Measurements from ENCODE around the gene UCK2.

UCK2 gene

DNA sequence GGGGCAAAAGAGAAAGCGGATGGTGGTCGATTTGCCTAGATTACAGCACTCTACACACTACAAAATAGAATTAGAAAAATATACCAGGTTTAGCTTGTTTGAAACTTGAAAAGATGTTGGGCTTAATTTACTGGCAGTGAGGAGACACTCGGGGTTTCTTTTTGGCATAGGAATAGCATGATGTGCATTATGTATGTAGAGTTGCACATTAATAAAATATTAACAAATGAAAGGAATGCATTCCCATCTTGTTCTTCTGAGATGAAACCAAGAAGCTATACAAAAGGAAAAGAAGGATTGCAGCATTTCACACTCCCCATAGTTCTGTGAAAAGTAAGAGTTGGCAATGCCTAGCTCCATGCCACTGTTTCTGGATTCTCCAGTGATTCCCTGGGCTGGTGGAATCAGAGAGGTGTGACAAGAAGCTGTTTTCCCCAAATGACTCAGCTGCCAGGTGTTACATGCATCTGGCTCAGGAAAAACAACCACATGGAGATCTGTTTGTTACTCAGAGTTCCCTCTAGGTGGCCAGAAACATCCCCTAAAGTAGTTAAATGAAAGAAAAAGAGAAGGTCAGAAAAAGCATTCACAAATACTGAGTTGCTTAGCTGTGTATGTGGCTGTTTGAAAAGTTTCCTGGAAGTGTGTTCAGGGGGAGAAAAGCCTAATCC lies 115.6 kb downstream of the UCK2 start:
- H3K4me3 ChIP-seq (ENCODE audit: low read depth, low read length), result no peak overlapping the region
- no peak for DNase-seq (ENCODE audit: low read depth)
- TF ChIP-seq, protein P1, sequence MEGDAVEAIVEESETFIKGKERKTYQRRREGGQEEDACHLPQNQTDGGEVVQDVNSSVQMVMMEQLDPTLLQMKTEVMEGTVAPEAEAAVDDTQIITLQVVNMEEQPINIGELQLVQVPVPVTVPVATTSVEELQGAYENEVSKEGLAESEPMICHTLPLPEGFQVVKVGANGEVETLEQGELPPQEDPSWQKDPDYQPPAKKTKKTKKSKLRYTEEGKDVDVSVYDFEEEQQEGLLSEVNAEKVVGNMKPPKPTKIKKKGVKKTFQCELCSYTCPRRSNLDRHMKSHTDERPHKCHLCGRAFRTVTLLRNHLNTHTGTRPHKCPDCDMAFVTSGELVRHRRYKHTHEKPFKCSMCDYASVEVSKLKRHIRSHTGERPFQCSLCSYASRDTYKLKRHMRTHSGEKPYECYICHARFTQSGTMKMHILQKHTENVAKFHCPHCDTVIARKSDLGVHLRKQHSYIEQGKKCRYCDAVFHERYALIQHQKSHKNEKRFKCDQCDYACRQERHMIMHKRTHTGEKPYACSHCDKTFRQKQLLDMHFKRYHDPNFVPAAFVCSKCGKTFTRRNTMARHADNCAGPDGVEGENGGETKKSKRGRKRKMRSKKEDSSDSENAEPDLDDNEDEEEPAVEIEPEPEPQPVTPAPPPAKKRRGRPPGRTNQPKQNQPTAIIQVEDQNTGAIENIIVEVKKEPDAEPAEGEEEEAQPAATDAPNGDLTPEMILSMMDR (IDR thresholded peaks at IDR 0.05; ENCODE audit: control insufficient read depth, extremely low read depth, insufficient read depth), result no peak

DNA sequence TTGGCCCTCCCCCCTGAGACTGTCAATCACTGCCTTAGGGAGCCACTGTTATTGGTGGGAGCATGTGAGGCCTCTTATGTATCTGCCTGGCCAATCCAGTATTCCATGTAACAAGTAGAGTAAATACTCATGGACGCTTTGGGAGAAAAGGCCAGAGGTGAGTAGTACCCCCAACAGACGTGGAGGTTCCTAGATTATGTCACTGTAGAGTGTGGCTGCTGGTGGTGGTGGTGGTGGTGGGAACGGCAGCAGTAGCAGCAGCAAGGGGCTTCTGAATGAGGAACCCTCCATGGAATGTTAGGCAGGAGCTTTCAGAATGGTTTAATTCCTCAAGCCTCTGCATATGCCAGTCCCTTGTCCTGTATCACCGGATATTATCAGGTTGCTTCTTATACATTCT lies 118.5 kb downstream of the UCK2 start:
- TF ChIP-seq, protein P1 (IDR thresholded peaks at IDR 0.05; ENCODE audit: control insufficient read depth, extremely low read depth, insufficient read depth), result no peak

DNA sequence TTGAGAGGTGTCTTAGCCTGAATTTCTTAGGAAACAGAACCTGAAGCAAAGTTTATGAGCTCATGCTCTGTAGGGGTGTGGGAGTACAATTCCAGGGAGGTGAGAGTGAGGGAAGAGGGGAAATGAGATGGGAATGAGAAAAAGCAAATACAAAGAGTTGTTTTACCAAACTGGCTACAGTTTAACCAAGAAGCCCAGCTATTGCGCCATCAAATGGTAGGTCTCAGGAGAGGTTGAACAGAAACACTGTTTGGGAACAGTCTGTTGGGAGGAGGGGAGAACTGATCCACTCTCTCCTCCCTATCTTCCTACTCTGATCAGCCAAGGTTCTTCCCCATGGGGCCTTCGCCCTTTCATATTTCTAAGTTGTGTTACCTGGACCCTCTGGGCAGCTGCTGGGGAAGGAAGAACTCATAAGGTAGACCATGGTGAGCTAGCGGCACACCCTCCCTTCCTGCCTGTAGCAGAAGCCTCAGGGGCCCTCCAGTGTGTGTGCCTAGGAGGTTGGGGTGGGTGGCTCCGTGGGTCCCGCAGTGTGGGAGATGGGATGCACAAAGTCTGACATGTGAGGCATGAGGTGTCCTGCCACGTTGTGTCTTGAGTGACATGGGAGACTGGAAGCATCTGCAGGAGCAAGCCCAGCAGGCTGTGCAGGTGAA lies 120.5 kb downstream of the UCK2 start:
- no peak for DNase-seq (ENCODE audit: low read depth)
- no peak overlapping the region for H3K4me3 ChIP-seq (ENCODE audit: low read depth, low read length)
- TF ChIP-seq, protein P1 (IDR thresholded peaks at IDR 0.05; ENCODE audit: control insufficient read depth, extremely low read depth, insufficient read depth), result no peak

More for the DNA sequence above, 118.5 kb downstream of the UCK2 start:
- H3K4me3 ChIP-seq (ENCODE audit: low read depth, low read length), result no peak overlapping the region
- DNase-seq (ENCODE audit: low read depth), result no peak

DNA sequence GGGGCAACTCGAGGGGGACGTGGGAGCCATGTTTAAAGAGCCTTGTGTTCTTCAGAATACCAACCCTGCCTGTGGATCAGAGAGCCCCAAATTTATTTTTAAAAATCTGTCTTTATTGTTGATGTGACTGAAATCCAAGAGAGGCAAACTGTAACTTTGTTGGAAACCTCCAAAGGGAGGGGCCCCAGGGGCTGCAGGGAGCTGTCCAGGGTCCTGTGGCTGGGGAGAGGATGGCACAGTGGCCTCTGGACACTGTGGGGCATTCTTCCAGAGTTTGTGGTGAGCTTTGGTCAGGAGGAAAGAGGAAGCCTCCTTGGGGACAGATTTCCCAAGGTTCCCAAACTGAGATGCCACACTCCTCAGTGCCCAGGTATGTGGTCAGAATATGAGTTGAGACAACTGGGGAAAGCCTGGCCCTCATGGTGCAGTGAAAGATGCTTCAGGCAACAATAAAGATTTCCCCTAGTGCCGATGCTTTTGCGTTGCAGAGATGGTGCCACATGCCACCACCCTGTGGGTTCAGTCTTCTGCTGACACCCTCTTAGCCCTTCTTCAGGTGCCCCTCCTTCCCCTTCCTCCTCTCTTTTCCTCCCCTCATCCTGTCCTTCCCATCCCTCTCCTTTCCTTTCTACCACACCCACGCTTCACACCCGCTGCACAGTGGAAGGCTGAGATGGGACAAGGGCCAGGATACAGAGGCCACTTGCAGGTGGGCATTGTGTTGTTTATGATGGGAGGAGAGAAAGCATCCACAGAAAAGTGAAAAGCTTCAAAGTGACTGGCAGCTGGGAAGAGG lies 122.1 kb downstream of the UCK2 start:
- TF ChIP-seq, protein P1 (IDR thresholded peaks at IDR 0.05; ENCODE audit: control insufficient read depth, extremely low read depth, insufficient read depth), result no peak
- no peak for DNase-seq (ENCODE audit: low read depth)
- no peak overlapping the region for H3K4me3 ChIP-seq (ENCODE audit: low read depth, low read length)

DNA sequence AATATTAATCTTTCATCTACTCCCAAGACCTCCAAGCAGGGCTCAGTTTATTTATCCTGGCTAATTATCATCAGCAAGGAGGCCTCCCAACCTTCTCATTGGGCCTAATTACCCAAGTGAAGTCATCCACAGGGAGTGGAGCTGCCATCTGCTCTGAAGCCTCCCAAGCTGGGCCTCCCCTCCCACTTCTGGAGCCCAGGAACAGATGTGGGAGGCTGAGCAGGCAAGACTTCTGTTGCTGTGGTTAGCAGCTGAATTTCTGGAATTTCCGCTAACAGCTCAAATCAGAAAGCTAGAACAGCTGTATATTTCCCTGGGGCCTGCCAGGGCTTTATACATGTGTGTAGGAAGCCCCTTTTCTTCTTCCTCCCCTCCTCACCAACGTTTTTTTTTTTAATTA lies 127.5 kb downstream of the UCK2 start:
- TF ChIP-seq, protein P1 (IDR thresholded peaks at IDR 0.05; ENCODE audit: control insufficient read depth, extremely low read depth, insufficient read depth), result no peak
- no peak for DNase-seq (ENCODE audit: low read depth)
- no peak overlapping the region for H3K4me3 ChIP-seq (ENCODE audit: low read depth, low read length)

DNA sequence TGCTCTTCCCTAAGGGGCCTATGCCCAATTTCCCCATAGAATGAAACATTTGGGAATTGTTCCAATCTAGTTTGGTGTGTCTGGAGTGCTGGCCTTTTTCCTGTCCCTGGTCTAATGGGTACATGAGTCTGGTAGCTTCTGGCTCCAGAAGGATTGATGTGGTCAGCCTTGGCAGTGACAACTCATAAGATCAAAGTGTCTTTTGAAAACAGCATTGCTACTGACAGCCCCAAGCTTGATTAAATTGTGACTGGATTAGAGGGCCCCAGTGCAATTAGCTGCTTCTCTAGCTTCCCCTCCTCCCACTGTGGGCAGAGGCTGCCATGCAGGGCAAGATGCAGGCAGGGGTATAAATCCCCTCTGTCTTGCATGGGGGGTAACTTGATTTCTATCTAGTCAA lies 130.9 kb downstream of the UCK2 start:
- DNase-seq (ENCODE audit: low read depth), result no peak
- TF ChIP-seq, protein P1 (IDR thresholded peaks at IDR 0.05; ENCODE audit: control insufficient read depth, extremely low read depth, insufficient read depth), result no peak
- no peak overlapping the region for H3K4me3 ChIP-seq (ENCODE audit: low read depth, low read length)

Data from LNCaP clone FGC (cell line).